ENCODE measurements around the gene BCKDHA.

DNA sequence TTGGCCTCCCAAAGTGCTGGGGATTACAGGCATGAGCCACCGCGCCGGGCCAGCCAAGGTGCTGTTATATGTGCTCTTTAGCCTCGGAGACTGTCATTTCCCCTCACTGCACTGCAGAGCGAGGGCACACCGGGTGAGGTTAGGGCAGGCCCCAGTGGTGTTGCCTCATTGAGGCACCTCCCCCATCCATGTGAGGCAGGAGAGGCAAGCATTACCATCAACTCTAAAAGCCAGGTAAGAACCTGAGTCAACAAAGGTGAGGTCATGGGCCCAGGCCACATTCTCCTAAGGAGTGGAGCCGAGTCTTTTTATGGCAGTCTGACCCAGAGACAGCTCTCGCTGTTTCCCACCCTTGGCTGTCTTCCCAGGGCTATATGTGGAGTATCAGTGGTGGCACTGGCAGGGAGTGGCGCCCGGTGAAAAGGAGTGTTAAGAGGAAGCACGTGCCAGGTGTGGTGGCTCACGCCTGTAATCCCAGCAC is 18.6 kb downstream of the BCKDHA start:
- no peak for TF ChIP-seq POLR2A (IDR thresholded peaks at IDR 0.05)
- TF ChIP-seq, protein P1, sequence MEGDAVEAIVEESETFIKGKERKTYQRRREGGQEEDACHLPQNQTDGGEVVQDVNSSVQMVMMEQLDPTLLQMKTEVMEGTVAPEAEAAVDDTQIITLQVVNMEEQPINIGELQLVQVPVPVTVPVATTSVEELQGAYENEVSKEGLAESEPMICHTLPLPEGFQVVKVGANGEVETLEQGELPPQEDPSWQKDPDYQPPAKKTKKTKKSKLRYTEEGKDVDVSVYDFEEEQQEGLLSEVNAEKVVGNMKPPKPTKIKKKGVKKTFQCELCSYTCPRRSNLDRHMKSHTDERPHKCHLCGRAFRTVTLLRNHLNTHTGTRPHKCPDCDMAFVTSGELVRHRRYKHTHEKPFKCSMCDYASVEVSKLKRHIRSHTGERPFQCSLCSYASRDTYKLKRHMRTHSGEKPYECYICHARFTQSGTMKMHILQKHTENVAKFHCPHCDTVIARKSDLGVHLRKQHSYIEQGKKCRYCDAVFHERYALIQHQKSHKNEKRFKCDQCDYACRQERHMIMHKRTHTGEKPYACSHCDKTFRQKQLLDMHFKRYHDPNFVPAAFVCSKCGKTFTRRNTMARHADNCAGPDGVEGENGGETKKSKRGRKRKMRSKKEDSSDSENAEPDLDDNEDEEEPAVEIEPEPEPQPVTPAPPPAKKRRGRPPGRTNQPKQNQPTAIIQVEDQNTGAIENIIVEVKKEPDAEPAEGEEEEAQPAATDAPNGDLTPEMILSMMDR (IDR thresholded peaks at IDR 0.05 in 4 of 5, conservative IDR thresholded peaks at IDR 0.05 in 1 of 5), result no peak

Measured in gastrocnemius medialis (tissue), 4 donors.